Stimulated activated CD4-positive, alpha-beta T cell treated with anti-CD3 and anti-CD28 coated beads, Interleukin-4, amount 100 ng/mL, for 48 hours (primary cell): ENCODE measurements around the gene NECAB2.

Experiments used
- DNase-seq, 2 donors: peaks; one replicate each; pipeline ENCODE4 v3.0.0-alpha.2; 2020; ENCODE audit warnings: low read depth in 2 of 2

Gene NECAB2

DNA sequence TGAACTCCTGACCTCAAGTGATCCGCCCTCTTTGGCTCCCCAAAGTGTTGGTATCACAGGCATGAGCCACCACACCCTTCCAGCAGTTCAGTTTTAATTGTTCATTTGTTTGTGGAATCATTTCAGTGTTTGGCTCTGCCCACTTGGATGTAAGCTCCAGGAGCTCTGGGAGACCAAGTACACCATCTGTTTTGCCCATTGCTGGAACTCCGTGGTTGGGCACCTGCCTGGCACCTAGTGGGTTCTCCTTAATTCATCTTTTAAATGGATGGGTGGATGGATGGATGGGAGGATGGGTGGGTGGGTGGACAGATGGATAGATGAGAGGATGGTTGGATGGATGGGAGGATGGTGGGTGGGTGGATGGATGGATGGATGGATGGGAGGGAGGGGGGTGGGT is 953 bp upstream of the NECAB2 start:
- no peak for DNase-seq

DNA sequence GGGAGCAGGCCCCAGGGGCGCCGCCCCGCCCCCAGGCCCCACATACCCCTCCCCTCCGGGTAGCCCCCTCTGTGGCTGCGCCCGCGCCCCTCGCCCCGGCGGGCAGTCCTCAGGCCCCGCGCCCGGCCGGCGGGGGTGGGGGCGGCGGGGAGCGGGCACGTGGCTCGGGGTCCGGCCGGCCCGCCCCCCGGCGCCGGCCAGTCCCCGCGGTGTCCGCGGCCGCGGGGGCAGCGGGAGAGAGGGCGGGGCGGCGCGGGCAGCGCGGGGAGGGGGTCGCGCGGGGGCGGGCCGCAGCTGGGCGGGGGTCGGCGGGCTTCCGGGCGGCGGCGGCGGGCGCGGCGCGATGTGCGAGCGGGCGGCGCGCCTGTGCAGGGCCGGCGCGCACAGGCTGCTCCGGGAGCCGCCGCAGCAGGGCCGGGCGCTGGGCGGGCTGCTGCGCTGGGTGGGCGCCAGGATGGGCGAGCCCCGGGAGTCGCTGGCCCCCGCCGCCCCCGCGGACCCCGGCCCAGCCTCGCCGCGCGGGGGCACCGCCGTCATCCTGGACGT is 335 bp downstream of the NECAB2 start:
- DNase-seq: no peak

DNA sequence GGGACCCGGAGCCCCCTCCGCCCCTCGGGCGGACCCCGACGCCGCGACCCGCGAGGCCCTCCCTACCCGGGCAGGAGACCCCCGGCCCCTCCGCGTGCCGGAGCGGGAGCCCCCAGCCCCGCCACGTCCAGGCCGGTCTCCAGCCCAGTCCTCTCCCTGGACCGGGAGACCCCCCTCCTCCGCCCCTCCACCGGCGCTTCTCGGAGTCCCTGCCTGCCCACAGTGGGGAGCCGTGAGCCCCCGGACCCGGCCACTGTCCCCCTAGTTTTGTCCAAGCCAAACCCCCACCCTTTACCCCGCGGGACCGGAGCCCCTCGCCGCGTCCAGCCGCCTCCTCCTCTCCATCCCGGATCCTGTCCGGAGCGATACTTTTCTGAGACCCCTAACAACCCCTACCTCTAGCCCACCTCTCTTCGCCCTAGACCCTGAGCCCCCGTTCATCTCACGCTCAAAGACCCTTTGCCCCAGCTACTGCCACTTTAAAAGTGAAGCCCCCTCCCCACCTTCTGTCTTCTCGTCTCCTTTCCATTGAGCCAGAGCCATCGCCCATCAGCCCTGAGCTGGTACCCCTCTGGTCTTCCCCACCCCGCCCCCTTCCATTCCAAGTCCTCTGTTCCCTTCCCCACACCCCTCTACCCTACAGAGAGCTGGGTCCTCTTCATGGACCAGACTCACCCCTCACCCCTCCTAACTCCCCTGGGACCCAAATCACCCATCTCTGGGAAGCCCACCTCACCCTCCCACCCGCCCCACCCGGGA is 1.0 kb downstream of the NECAB2 start:
- DNase-seq: no peak

DNA sequence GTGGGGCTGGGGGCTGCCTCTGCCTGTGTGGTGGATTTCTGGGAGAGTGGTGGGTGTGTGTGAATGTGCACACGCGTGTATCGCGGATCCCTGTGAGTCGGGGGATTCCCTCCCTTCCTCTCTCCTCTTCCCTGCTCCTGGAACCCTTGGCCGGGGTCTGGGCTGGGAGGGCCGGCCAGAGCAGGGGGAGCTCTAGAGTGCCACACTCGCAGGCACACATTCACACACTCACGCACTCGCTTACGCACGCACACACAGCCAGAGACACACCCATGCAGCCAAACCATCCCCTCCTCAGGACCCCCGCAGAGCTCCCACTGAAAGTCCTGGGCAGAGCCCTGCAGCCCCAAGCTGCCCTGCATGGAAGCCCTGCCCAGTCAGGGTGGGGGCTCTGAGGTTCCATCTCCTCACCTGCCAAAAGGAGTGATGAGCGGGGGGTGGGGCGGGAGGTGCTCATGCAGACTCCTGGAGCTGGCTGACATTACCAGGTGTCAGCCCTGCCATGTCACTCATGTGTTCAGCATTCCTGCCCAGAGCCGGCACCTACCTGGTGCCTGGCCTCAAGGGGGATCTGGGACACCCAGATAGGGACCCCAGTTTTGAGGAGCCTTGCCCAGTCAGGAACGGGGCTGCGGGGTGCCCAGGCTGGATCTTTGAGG is 1.9 kb downstream of the NECAB2 start:
- DNase-seq: no peak

DNA sequence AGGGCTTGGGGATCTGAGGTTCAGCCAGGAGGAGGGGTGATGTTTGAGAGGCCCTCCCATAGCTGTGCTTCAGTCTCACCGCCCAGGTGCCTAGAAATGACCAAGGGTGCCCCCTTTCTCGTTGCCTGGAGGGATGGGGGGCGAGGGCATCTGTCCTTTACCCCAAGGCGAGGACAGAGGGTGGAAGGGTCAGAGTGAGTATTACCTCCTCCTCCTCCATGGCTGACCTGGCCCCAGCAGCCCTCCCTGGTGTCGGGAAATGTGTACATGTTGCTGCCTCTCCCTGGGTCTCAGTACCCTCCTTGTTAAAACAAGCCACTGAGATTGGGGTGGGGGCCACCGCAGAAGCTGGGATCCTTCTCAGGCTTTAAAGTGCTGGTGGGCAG is 2.4 kb downstream of the NECAB2 start:
- no peak for DNase-seq

DNA sequence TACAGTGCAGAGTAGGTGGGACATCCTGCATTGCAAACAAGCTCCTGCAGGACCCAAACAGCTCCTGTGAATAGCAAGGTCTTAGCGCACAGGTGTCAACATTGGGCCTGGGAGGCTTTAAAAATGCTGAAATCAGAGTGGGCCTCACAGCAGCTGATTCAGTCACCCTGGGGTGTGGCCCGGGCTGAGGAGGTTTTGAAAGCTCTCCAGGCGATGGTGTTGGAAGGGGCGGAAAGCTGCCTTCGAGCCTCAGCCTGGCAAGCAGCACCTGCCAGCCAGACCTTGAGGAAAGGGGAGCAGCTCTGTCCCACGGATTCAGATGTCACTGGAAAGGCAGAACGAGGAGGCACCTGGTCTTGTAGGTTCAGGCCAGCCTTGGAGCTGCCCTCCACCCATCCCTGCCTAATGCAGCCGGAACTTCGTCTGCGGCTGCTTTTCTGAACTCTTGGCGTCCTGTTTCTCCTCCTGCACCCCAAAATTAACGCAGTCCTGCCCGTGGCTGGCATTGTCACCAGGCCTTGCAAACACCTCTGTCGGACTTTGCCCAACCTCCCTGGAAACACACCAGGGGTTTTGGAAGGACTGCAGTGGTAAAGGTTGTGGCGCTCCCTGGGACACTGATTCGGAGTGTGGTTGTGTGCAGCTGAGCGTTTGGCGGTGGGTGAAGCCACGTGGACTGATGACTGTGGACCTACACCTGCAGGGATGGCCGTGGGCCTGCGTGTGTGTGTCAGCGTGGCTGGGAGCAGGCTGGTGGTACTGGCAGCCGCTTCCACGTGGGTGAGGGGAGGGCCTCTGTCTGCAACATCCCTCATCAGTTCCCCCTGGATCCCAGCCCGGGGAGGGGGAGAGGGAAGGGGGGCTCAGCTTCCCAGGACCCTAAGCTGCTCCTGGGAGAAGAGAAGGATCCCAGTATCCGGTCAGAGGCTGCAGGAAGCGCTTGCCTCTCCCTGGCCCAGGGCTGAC is 3.4 kb downstream of the NECAB2 start:
- DNase-seq: no peak

DNA sequence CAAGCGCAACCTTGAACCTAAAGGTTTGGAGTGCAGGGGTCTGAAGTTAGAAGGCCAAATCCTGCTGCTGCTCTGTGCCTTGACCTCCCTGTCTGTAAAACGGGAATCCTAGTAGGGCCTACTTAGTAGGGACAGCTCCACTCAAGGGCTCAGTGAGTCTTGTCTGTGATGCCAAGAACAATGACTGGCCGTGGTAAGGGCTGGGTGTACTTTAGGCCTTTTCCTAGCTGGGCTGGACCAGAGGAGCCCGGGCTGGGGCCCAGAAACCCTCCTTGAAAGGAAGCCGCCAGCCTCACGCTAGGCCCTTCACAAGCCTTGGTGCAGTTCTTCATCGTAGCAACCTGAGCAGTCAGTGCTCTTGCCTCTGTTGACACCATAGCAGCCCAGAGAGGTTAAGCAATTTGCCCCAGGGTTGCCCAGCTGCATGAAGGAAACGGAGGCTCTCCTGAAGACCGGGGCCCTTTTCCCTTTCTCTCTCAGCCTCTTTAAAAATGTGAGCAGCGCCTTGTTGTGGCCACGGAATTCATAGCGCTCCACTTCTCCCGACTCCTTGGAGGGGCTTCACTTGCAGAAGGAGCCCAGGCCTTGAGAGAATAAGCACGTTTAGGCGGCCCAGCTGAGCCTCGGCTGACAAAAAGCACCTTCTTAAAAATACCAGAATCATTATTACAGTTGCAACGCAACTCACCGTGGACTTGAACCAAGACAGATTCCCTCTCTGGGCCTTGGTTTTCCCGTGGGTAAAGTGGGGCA is 4.4 kb downstream of the NECAB2 start:
- DNase-seq: no peak

DNA sequence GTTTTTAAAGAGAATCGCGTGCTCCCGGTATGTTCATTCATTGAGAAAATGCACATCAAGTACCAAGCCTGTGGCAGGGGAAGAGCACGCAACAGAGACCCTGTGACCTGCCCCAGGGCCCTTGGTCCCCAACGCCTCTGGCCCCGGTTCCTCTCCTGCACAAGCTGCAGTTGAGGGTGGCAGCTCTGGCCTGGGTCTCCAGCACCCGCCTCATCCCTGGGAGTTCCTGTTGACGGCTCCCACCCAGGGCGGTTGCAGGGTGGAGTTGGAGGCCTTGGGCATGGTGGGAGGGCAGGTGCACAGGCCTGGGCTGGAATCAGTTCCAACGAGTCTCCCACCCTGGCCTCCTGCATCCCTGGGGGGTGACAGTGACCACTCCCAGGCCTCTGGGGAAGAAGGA is 5.0 kb downstream of the NECAB2 start:
- no peak for DNase-seq

DNA sequence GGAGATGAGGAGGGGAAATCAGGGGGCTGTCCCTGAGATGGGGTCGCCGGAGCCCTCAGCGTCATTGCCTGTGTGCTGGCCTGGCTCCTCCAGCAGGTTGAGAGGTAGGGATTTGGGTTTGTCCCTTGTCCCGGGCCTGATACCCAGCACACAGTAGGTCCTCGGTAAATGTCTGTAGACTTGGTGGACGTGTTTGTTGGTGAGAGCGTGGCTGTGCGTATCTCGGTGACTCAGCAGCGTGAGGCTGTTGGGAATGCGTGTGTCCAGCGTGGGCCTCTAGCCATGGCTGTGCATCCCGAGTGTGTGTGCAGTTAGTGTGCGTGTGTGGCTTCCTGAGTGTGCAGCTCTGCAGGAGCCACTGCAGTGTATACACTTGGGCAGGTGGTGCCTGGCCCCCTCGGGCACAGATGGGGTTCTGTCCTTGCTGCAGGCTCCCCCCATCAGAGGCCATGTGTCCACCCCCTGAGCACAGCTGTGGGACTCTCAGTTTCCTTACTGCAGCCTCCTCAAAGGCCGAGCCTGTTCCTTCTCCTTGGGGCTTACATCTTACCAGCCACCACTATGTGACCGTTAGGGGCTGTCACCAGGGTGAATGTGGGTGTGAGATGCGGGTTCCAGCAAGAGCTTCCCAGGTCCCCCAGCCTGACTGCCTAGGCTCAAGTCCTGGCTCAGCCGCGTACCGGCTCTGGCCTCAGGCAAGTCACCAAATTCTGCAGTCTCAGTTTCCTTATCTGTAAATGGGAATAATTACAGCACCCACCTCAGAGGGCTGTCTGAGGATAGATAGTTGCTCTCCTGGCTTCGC is 5.7 kb downstream of the NECAB2 start:
- no peak for DNase-seq

DNA sequence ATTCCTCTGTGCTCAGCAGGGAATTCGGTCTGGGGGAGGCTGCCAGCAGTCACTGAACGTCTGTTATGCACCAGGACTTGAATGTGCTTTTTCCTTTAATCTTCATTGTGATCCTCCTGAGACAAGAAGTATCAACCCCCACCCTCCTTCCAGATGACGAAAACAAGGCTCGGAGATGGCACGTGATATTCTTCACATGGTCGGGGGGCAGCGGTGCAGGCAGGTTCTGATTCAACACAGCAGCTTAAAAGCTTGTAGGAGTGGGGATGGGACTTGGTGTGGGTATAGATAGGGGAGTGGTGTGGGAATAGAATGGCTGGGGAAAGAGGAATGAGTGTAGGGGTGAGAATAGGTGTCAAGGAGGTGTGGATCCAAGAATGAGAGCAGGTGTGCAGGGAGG is 6.4 kb downstream of the NECAB2 start:
- no peak for DNase-seq

DNA sequence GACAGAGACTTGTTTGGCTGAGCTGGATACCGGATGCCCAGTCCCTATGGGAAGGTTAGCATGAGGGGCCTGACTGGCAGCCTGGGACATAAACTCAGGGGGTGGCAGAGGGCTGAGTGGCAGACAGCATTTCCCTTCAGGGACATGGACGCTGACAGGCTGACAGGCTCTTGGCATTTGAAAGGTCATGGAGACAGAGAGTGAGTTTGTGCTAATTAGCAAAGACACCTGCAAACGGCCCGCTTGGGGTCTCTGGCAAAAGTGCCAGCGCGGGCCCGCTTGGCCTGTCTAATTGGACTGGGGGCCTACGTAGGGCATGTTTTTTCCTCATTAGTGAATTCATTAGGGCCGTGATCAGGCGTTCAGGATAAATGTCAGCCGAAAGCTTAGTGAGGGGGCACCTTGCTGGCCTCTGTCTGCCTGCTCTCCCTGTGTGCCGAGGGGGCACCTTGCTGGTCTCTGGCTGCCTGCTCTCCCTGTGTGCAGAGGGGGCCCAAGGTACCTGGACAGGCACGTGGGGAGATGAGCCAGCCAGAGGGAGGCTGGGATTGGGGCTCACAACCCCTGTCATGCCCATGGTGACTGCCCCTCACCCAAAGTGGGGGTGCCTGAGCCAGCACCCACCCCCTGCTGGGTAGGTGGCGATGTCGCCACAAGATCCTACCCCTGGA is 7.7 kb downstream of the NECAB2 start:
- DNase-seq: no peak

DNA sequence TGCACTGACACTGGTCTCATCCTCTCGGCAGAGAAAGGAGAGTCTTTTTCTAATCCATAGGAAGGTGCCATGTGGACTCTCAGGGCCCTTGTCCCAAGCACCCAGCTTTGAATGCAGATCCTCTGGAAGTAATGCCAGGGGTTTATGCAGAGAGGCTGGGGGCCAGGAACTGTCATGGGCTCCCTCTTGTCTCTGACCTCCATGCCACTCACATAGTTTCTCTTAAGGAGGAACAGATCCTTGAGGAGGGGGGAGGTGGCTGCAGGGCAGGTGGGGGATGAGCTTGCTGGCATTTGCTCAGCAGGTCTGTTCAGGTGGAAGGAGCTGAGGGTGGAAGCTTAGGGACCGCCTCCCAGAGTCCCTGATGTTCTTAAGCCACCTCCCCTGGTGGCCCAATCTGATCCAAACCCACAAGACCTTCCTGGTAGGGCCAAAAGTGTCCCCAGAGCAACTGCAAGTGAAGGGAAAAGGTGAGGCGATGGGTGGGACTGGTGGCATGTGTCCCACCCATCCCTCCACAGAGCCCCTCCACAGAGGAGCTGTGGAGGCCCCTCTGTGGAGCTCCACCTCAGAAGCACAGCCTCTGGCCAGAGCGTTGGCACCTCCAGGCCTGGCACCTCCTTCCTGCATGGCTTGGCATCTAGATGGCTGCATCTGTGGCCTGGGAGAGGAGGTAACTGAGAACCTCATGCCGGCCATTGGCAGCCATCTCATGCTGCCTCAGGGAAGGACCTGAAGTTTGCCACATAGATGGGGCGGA is 9.2 kb downstream of the NECAB2 start:
- no peak for DNase-seq

DNA sequence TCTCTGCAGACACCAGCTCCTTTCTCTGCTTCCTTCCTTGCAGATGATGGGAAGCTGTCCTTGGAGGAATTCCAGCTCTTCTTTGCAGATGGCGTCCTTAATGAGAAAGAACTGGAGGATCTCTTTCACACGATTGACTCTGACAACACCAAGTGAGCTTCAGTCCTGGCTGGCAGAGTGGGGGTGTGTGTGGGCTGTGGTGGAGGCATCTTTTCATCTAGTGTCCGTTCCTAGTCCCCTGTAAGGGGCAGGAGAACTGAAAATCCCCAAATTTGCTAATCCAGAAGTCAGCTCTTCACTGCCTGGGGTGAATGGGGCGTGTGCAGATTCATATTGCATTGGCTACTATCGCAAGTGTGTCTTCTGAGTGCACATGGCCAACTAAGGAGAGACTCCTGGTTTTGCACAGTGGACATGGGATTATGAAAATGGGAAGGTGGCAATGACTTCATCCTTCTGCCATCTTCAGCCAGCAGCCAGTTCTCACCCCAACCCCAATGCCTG is 10.4 kb downstream of the NECAB2 start:
- DNase-seq: no peak

DNA sequence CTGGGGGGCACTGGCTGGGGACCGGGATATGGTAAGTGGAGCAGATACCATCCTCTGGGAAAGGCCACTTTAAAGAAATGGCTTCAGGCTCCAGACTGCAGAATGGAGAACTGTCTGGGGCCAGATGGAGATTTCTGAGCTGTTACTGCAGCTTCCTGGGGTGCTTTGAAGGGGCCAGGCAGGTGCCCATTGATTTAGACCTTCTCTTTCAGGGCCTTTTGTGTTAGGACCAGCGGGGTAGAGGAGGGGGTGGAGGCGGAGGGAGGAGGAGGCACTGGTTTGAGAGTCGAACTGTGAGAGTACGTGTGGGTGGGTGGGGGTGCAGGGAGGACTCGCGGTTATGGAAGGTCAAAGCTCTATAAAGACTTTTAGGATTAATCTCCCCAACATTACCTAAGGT is 11.4 kb downstream of the NECAB2 start:
- no peak for DNase-seq

DNA sequence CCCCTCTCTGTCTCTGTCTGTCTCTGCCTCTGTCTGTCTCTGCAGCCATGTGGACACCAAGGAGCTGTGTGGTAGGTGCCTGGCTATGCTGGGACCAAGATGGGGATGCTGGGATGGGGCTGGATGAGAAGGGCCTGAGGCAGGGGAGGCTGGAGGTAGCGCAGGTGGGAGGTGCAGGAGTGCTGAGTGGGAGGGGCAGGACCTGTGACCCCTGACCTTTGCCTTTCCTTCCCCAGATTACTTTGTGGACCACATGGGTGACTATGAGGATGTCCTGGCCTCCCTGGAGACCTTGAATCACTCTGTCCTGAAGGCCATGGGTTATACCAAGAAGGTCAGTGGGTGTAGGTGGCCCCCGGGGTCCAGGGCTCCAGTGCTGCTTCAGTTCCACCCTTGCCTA is 12.8 kb downstream of the NECAB2 start:
- no peak for DNase-seq

DNA sequence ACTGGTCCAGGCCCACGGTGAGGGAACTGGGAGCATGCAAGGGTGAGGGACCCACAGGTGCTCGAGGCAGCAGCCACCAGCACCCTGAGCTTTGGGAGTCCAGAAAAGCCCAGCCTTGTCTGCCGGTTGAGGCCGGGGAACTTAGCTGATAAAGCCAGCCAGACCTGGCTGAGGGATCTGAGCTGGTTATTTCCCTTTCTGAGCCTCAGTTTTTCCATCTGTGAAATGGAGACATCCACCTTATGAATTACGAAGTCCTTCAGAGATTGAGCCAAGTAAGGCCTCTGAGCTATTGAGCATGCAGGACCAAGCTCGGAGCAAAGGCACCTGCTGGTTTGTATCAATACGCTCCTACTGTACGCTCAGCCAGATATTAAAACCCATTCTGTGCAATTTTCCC is 13.8 kb downstream of the NECAB2 start:
- DNase-seq: no peak

DNA sequence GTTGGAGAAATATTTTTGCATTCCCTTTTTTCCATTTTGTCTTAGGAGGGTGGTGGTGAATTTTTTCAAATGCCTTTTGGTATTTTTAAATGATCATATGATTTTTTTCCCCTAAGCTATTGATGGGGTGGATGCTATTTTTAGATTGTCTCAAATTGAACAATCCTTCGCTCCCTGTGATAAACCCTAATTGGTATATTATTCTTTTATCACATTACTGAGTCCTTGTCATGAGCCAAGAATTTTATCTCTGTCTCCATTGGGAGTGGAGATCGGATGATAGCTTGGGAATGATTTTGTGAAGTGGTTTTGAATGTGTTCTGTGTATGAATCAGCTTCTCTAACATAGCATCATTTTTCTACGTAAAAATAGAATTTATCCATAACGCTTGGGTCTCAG is 15.4 kb downstream of the NECAB2 start:
- no peak for DNase-seq

DNA sequence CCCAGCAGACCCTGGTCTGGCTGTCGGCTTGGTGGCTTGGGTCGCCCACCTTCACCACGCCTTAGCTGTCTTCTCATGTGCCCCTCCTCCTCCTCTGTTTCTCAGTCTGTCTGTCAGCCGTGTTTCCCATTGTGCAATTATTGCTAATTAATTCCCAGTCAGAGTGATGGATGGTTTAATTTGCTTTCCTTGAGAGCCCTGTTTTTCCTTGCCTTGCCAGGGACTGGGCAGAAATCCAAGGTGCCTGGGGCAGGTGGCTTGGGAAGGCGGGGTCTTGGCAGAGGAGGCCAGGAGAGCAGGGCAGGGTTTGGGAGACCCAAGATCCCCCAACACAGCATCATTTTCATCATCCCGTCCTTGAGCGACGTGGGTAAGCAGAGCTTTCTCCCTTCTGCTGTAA is 21.3 kb downstream of the NECAB2 start:
- DNase-seq: no peak

DNA sequence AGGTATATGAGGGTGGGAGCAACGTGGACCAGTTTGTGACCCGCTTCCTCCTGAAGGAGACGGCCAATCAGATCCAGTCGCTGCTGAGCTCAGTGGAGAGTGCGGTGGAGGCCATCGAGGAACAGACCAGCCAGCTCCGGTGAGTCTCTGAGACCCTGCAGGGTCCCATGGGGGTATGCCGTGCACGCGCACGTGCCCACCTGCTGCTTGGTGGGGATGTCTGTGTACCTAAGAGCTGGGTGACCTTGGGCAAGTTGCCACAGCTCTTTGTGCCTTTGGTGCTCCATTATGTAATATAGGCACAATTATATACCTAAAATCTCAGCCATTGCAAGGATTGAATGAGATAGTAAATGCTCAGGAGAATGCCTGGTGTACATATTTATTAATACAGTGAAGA is 22.4 kb downstream of the NECAB2 start:
- no peak for DNase-seq
